Loucy (cell line): ENCODE measurements around the gene TNIP1.

Experiments
- H2AFZ ChIP-seq: fragments of 200-600 bp; sonication (generic); 2 replicates; pipeline ENCODE4 v1.6.0; 2016; ENCODE audit warnings: antibody characterized with exemption, mild to moderate bottlenecking, low read length, moderate library complexity
- H3F3A ChIP-seq: fragments of 200-600 bp; 2 replicates; pipeline ENCODE4 v1.6.0; 2016; ENCODE audit warnings: antibody characterized with exemption, low read depth, mild to moderate bottlenecking
- H3K27me3 ChIP-seq: fragments of 200-600 bp; sonication (generic); 2 replicates; pipeline ENCODE4 v1.6.1; 2014; ENCODE audit warnings: low read length, mild to moderate bottlenecking; ENCODE audit not compliant: insufficient read depth, poor library complexity, severe bottlenecking
- H3K36me3 ChIP-seq: fragments of 200-600 bp; sonication (generic); 2 replicates; pipeline ENCODE4 v1.6.1; 2016; ENCODE audit warnings: low read length; ENCODE audit not compliant: insufficient read depth
- H3K4me1 ChIP-seq: fragments of 200-600 bp; sonication (generic); 2 replicates; pipeline ENCODE4 v1.5.1; 2014; ENCODE audit warnings: low read length, mild to moderate bottlenecking; ENCODE audit not compliant: insufficient read depth, poor library complexity, severe bottlenecking
- H3K4me2 ChIP-seq: fragments of 200-600 bp; sonication (generic); 2 replicates; pipeline ENCODE4 v1.6.0; 2014; ENCODE audit warnings: antibody characterized with exemption, low read length, low read depth, mild to moderate bottlenecking; ENCODE audit not compliant: poor library complexity, severe bottlenecking
- H3K4me3 ChIP-seq: fragments of 200-600 bp; sonication (generic); 2 replicates; pipeline ENCODE4 v1.5.1; 2014; ENCODE audit warnings: low read length, mild to moderate bottlenecking, mixed read lengths; ENCODE audit not compliant: poor library complexity, severe bottlenecking
- H3K79me2 ChIP-seq: fragments of 200-600 bp; sonication (generic); 2 replicates; pipeline ENCODE4 v1.6.1; 2014; ENCODE audit warnings: low read length; ENCODE audit not compliant: insufficient read depth
- H3K9ac ChIP-seq: fragments of 200-600 bp; sonication (generic); 2 replicates; pipeline ENCODE4 v1.6.0; 2014; ENCODE audit warnings: mild to moderate bottlenecking, low read depth, low read length, moderate library complexity; ENCODE audit not compliant: poor library complexity, severe bottlenecking
- H3K9me2 ChIP-seq: fragments of 200-600 bp; sonication (generic); replicated peaks from 2 replicates; pipeline ENCODE4 v1.6.1; 2016; ENCODE audit warnings: low read depth, low read length, mixed read lengths
- H3K9me3 ChIP-seq: fragments of 200-600 bp; sonication (generic); 2 replicates; pipeline ENCODE4 v1.6.1; 2014; ENCODE audit warnings: mild to moderate bottlenecking, antibody characterized with exemption, low read length, low read depth; ENCODE audit not compliant: insufficient read depth
- H4K20me1 ChIP-seq: fragments of 200-600 bp; sonication (generic); 2 replicates; pipeline ENCODE4 v1.6.0; 2014; ENCODE audit warnings: antibody characterized with exemption, low read length, mild to moderate bottlenecking; ENCODE audit not compliant: insufficient read depth, poor library complexity, severe bottlenecking
- EZH2phosphoT487 ChIP-seq: fragments of 200-600 bp; IDR thresholded peaks from 2 replicates; pipeline ENCODE4 v1.6.1; 2018; ENCODE audit warnings: antibody characterized with exemption, mild to moderate bottlenecking, moderate library complexity, borderline replicate concordance
- TF ChIP-seq, protein P1 (sequence below): fragments of 200-600 bp; sonication (generic); conservative IDR thresholded peaks from 2 replicates; pipeline ENCODE4 v1.5.1; 2014; ENCODE audit warnings: mild to moderate bottlenecking, antibody characterized with exemption, low read length

Gene TNIP1

GRCh38 chr5:151063142-151063989, 17.5 kb downstream of the TNIP1 start:
- H3K9me2 ChIP-seq, result no peaks in the 10 kb centered on the region
- peaks cover 31% of the 10 kb centered on the region for H4K20me1 ChIP-seq
- H3F3A ChIP-seq, result no peaks in the 10 kb centered on the region
- no peak overlapping the region for H2AFZ ChIP-seq
- no peak overlapping the region for H3K9ac ChIP-seq
- no peaks in the 10 kb centered on the region for H3K27me3 ChIP-seq
- H3K36me3 ChIP-seq, result peaks cover 73% of the 10 kb centered on the region; the same call in 1 of the 2 replicates
- no peak overlapping the region for H3K4me2 ChIP-seq
- no peak for TF ChIP-seq EZH2phosphoT487
- TF ChIP-seq, protein P1, sequence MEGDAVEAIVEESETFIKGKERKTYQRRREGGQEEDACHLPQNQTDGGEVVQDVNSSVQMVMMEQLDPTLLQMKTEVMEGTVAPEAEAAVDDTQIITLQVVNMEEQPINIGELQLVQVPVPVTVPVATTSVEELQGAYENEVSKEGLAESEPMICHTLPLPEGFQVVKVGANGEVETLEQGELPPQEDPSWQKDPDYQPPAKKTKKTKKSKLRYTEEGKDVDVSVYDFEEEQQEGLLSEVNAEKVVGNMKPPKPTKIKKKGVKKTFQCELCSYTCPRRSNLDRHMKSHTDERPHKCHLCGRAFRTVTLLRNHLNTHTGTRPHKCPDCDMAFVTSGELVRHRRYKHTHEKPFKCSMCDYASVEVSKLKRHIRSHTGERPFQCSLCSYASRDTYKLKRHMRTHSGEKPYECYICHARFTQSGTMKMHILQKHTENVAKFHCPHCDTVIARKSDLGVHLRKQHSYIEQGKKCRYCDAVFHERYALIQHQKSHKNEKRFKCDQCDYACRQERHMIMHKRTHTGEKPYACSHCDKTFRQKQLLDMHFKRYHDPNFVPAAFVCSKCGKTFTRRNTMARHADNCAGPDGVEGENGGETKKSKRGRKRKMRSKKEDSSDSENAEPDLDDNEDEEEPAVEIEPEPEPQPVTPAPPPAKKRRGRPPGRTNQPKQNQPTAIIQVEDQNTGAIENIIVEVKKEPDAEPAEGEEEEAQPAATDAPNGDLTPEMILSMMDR, result no peak
- no peaks in the 10 kb centered on the region for H3K9me3 ChIP-seq
- H3K79me2 ChIP-seq, result peaks cover 61% of the 10 kb centered on the region; the same call in 1 of the 2 replicates
- H3K4me1 ChIP-seq, result peaks cover 3% of the 10 kb centered on the region
- H3K4me3 ChIP-seq, result no peak overlapping the region

GRCh38 chr5:151062405-151063141, 18.3 kb downstream of the TNIP1 start:
- Histone ChIP-seq H3K27me3 (no peaks in the 10 kb centered on the region), H3K4me1 (no peaks in the 10 kb centered on the region), H3K36me3 (peaks cover 73% of the 10 kb centered on the region; the same call in 1 of the 2 replicates), H3K9me2 (no peaks in the 10 kb centered on the region), H3K9me3 (no peaks in the 10 kb centered on the region), H2AFZ (no peak overlapping the region), H3K4me3 (no peak overlapping the region), H3F3A (no peaks in the 10 kb centered on the region), H3K9ac (no peak overlapping the region), H3K79me2 (peaks cover 53% of the 10 kb centered on the region; the same call in 1 of the 2 replicates), H3K4me2 (no peak overlapping the region), H4K20me1 (peaks cover 23% of the 10 kb centered on the region)
- TF ChIP-seq, protein P1, result no peak
- TF ChIP-seq EZH2phosphoT487, result no peak

GRCh38 chr5:151060742-151061141, 20.1 kb downstream of the TNIP1 start:
- H2AFZ ChIP-seq, result no peak overlapping the region
- peaks cover 35% of the 10 kb centered on the region; the same call in 1 of the 2 replicates for H3K79me2 ChIP-seq
- peaks cover 81% of the 10 kb centered on the region; the same call in 1 of the 2 replicates for H3K36me3 ChIP-seq
- no peak overlapping the region for H3K4me2 ChIP-seq
- H4K20me1 ChIP-seq, result peaks cover 13% of the 10 kb centered on the region
- H3K9ac ChIP-seq, result no peak overlapping the region
- H3K9me2 ChIP-seq, result no peaks in the 10 kb centered on the region
- TF ChIP-seq EZH2phosphoT487, result no peak
- TF ChIP-seq, protein P1, result no peak
- no peak overlapping the region for H3K4me3 ChIP-seq
- no peaks in the 10 kb centered on the region for H3K9me3 ChIP-seq
- no peaks in the 10 kb centered on the region for H3F3A ChIP-seq
- no peaks in the 10 kb centered on the region for H3K27me3 ChIP-seq
- no peaks in the 10 kb centered on the region for H3K4me1 ChIP-seq
